GM19397 (cell line): ENCODE measurements around the gene SPRY1.

Experiments
- ATAC-seq: cut with Tn5 transposase; IDR thresholded peaks from one replicate; pipeline ENCODE4 v1.9.1; 2021; ENCODE audit warnings: mild to moderate bottlenecking, moderate library complexity; ENCODE audit not compliant: unreplicated experiment

Gene SPRY1

GRCh38 chr4:123379392-123379791 lies 17.2 kb upstream of the SPRY1 start:
- no peak for ATAC-seq

DNA sequence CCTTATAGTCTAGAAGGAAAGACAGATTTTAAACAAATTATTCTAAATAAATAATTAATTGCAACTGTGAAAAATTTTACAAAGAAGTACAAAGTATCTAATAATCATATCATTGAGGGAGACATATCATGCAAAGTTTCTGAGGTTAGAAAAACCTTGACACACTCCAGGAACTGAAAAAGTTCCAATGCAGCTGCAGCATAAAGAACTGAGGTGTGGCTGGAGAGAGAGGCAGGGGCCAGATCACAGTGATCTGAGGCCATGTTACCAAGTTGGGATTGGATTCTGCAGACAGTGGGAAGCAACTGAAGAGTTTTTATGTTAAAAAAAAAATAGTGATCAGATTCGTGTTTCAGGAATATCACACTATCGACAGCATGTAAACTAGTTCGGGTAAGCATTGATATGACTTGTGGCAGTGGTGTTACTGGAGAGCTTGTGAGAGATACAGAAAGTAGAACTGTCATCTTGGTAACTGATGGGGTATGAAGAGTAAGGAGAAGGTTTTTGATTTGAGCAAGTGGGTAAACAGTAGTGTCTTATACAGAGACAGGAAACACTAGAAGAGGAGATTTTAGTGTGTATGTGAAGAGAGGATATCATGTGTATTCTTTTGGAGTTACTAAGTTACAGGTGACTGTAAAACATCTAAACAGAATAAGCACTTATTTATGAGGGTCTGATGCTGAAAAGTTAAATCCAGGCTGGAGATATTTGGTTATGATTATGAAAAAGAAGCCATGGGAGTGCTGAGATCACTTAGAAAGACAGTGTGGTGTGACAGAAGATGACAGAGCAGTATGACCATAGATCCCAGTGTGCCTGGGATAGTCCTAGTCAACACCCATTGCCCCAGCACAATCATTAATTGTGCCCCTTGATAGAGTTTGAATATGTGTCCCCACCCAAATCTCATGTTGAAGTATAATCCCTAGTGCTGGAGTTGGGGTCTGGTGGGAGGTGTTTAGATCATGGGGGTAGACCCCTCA lies 15.6 kb upstream of the SPRY1 start:
- ATAC-seq, result no peak

- no peak for ATAC-seq
These were observed 14.6 kb upstream of the SPRY1 start for GRCh38 chr4:123381996-123382395.

DNA sequence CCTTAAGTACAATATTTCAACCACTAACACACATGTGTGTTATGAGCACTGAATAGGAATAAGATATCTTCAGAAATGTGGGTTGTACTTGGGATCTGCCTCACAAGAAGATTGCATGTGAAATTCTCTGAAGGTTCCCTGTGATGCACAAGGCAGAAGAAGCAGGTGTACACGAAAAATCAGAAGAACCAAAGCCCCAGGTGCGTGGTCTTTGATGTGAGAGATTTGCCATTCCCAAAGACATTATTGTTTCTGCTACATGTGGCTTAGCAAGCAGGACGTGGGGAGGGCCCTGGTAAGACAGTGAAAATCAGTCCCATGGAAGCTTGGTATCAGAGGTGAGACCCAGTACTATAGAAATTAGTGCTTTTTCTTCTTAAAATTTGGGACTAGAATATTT lies 13.0 kb upstream of the SPRY1 start:
- no peak for ATAC-seq

DNA sequence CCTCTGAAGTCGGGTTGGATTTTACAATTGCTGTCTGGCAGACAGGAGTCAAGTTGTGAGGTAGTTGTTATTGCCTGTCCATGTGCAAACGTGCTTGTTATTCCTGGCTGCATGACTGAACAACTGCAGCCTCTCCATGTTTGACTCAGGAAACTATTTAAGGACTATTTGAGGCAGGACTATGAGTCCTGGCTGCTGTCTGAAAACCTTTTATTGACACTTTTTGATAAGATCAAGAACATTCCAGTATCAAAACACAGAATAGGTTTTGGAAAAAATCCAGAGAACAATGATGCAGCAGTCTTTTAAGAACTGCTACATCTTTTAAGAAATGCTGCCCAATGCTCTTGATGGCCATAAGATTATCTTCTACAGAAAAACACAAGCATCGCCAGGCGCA lies 10.0 kb upstream of the SPRY1 start:
- ATAC-seq, result no peak

GRCh38 chr4:123390846-123391456 lies 5.6 kb upstream of the SPRY1 start:
- no peak for ATAC-seq

DNA sequence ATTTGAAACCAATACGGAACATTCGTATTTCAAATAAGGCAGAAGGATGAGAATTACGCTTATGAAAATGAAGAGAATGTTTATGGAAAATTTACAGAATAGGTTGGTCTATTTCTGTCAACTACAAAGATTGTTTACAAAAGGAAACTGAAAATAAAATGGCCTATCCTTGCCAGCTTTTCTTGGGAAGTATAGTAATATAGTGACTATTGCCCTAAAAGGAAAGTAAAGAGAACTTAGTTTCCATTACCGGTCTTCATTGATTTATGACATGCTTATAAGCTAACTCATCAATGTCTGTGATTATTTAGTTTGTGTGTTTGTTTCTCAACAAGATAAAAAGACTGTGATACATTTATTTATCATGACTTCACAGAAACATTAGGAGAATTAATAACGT lies 2.9 kb upstream of the SPRY1 start:
- no peak for ATAC-seq

DNA sequence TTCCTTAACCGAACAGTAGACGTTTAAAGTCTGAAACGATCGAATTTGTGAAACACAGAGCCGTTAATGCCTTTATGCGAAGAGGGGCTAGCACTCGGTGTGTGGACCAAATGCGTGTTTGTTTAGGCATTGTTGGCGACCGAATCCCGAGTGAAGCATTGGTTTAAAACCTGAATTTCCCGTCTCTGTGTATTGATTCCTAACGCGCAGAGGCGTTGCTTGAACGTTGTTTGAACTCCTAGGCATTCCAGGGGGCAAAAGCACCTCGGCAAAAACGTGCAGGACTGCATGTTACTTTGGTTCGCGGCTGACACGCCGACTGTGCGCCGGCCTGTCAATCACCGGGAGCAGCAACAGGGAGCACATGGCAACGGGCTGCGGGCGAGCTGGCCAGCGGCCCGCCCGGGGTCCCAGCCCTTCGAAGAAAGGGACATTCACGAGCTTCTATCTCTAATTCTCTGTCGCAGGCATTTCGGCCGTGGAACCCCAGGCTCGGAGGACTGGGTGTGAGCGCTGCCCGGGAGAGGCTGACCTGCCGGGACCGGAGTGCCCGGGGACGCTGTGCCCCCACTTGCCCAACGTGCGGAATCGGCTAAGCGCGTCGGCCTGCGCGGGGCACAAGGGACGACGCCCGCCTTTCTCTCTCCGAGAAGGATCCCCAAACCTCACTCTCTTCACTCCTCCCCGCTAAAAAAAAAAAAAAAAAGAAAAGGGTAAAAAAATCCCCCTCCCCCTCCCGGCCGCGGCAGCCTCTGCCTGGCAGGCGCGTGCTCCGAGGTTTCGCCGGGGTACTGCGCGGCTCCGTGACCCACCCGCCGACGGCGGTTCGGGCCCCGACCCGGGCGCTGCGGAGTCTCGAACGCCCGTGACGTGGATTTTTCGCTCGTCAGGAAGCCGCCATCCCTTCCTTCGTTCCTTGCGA lies 810 bp downstream of the SPRY1 start:
- peak; percentile 14 for ATAC-seq

- peak; percentile 71 for ATAC-seq
These were observed 1.7 kb downstream of the SPRY1 start for GRCh38 chr4:123398066-123398852.

DNA sequence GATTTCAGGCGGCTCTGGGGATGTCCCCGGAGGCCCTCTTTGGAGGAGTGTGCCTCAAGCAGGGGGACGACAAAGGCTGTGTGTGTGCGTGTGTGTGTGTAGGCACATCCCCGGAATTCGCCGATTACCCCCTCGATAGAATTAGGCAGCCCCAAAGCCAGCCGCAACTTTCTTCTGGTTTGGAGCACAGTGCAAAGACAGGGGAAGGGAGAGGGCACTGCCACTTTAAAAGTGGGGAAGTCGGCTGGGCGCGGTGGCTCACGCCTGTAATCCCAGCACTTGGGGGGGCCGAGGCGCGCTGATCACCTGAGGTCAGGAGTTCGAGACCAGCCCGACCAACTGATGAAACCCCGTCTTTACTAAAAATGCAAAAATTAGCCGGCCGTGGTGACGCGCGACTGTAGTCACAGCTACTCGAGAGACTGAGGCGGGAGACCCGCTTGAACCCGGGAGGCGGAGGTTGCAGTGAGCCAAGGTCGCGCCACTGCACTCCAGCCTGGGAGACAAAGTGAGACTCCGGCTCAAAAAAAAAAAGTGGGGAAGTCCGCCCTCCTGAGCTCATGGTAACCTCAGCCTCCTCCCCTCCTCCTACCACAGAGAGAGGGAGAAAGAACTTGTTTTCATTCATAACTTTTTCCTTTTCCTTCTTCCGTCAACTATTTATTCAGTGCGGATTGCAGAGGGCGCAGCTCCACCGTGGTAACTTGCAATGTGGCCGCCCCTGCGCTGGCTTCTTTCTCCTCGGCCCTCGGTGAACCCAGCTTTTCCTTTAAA lies 2.4 kb downstream of the SPRY1 start:
- ATAC-seq, result peak; percentile 31

GRCh38 chr4:123399627-123400358 lies 3.2 kb downstream of the SPRY1 start:
- no peak for ATAC-seq

DNA sequence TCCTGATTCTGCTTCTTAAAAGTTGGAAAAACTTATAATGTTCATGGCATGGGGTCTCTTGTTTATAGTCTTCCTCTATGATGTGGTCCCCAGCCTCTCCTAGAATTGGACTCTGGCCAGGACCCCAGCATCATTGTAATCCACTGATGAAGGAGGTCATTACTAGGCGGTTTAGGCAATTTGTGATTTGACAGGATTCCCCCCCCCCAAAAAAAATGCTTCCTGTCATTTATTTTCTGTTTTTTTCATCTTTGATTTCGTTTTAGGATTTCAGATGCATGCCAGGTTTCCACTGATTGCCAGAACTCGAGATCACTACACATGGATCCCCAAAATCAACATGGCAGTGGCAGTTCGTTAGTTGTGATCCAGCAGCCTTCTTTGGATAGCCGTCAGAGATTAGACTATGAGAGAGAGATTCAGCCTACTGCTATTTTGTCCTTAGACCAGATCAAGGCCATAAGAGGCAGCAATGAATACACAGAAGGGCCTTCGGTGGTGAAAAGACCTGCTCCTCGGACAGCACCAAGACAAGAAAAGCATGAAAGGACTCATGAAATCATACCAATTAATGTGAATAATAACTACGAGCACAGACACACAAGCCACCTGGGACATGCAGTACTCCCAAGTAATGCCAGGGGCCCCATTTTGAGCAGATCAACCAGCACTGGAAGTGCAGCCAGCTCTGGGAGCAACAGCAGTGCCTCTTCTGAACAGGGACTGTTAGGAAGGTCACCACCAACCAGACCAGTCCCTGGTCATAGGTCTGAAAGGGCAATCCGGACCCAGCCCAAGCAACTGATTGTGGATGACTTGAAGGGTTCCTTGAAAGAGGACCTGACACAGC lies 4.9 kb downstream of the SPRY1 start:
- no peak for ATAC-seq

GRCh38 chr4:123402121-123402465 lies 5.5 kb downstream of the SPRY1 start:
- no peak for ATAC-seq

DNA sequence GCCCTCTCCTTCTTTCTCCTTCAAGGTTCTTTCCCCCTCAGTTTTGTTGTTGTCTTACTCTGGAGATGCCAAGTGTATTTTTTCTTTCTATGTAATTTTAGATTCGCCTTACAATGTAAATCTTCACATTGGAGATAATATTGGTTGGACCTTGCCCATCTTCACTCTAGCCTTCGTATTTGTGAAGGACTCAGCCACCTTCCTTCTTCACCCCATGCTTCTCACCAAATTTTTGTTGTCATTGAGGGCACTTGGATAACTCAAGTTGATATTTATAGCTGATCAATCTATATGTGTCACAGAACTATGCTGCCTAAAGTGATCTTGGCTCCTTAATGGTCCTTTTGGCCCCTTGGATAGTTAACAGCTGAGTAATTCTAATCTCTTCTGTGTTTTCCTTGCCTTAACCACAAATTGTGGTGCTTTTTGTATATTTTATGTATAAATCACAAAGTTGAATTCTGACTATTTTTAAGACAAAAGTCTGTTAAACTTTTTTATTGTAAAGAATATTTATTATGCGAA lies 6.5 kb downstream of the SPRY1 start:
- no peak for ATAC-seq

DNA sequence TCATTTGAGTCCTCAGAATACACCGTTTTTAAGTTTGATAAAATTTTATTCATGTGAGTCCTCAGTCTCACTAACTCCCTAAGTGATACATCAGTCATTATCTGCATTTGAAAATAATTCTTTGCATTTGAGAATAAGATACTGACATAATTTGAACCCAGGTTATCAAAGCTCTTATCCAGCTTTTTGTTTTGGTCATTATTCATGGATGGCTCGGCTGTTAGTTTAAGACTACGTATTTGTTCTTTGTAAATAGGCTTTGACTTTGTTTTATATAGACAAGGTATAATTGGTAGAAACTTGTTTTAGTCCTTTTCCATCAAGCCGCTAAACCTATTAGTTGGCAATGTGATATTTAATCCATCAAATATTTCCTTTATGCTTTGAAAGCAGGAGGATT lies 7.9 kb downstream of the SPRY1 start:
- ATAC-seq, result no peak

DNA sequence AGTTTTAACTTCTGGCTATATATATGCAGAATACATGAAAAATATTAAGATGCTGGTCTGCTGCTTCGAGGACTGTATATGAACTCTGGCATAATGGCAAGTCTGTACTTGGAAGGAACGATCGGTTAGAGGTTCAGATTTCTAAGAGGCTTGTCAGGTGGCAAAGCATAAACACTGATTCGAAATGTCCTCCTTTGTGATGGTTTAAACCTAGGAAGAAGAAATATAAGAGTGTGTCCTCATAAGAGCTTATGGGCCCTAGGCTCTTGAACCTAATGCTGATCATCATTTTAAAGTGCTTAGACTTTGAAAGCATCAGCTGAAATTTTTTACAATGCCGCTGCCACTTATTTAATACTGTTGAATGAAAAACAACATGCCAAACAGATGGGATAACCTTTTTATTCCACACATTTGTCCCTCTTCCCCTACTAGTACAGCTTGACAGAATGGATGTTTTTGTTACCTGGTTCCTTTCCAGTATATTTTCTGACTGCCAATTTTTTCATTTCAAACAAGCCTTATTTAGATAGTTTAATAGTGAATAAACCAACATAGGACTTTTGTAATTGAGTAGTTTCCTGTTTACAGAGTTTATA lies 8.8 kb downstream of the SPRY1 start:
- no peak for ATAC-seq

DNA sequence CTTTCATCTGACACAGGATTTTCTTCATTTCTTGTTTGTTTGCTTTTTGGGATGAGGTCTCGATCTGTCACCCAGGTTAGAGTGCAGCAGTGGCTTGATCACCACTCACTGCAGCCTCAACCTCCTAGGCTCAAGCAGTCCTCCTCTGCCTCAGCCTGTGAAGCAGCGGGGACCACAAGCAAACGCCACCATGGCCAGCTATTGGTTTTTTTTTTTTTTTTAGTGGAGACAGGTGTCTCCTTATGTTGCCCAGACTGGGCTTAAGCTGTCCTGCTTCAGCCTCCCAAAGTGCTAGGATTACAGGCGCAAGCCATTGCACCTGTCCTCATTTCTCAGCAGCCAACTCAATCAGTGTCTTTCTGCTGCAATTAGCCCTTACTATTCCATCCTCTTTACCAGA lies 10.3 kb downstream of the SPRY1 start:
- no peak for ATAC-seq
